K562 (cell line): ENCODE measurements around the gene GPR3. TPM values are rescaled to one million over a fixed set of nuclear protein-coding genes. Genes with fewer than 3 reads are reported as not detected.

Source experiments
- ATAC-seq: fragments of 200-7000 bp; cut with Tn5 transposase; 3 replicates; pipeline ENCODE4 v1.9.1; 2020; ENCODE audit warnings: moderate library complexity
- BruUV-seq: library from RNA; stranded (reverse); fragments of 400-500 nt; replicated peaks from 2 replicates; lab custom pipeline; 2021; lab: Mats Ljungman, UMichigan
- CTCF ChIA-PET: fragments of 300-600 bp; formaldehyde crosslinking; extraction: SDS; loops from one replicate; lab custom pipeline; 2021; ENCODE audit warnings: low intra/inter-chr PET ratio; lab: Yijun Ruan, JAX
- POLR2A ChIA-PET: fragments of 300-600, 350-650 bp; sonication (Branson Sonifier 250); formaldehyde crosslinking; extraction: SDS; loops from one replicate; lab custom pipeline; 2021; ENCODE audit warnings: antibody characterized with exemption, inconsistent platforms; lab: Yijun Ruan, JAX
- DNase-seq, 4 experiments: peaks; one replicate each; pipeline versions ENCODE4 v3.0.0 to v3.0.0-alpha.2; 2011 to 2018; ENCODE audit warnings: low spot score in 3 of 4, mixed read lengths in 3 of 4; ENCODE audit errors: extremely low read depth in 1 of 4
- FAIRE-seq: peaks from 2 replicates; lab custom pipeline; 2011; peaks lifted over from hg19 to GRCh38; lab: Jason Lieb, UNC
- H2AFZ ChIP-seq: 2 replicates; pipeline ENCODE4 v1.6.0; 2011; ENCODE audit warnings: low read depth, low read length, control low read depth, inconsistent platforms
- H3K27ac ChIP-seq: fragments of 200-600 bp; 3 replicates; pipeline ENCODE4 v1.8.0; 2011; ENCODE audit warnings: low read depth, mild to moderate bottlenecking, control low read depth, inconsistent platforms, low read length, moderate library complexity, mixed read lengths; ENCODE audit errors: extremely low read depth
- H3K27me3 ChIP-seq, 2 experiments: fragments of 300-600 bp in 1 of 2; 2 replicates in 1 of 2; 3 replicates in 1 of 2; pipeline versions ENCODE4 v1.6.0 to v1.8.0; 2011; ENCODE audit warnings: inconsistent platforms in 2 of 2, low read length in 2 of 2, mild to moderate bottlenecking in 1 of 2, mixed read lengths in 1 of 2, moderate library complexity in 1 of 2; ENCODE audit not compliant: control insufficient read depth in 2 of 2, insufficient read depth in 2 of 2
- H3K36me3 ChIP-seq: fragments of 300-600 bp; 3 replicates; pipeline ENCODE4 v1.8.0; 2011; ENCODE audit warnings: mild to moderate bottlenecking, low read length, inconsistent platforms; ENCODE audit not compliant: control insufficient read depth, insufficient read depth
- H3K4me1 ChIP-seq, 2 experiments: fragments of 200-600 bp in 1 of 2; replicated peaks in 1 of 2; 2 replicates in 1 of 2; 3 replicates in 1 of 2; pipeline versions ENCODE4 v1.5.1 to v1.8.0; 2011; ENCODE audit warnings: inconsistent platforms in 2 of 2, low read length in 2 of 2, mild to moderate bottlenecking in 1 of 2, mixed read lengths in 1 of 2, moderate library complexity in 1 of 2; ENCODE audit not compliant: control insufficient read depth in 2 of 2, insufficient read depth in 2 of 2
- H3K4me2 ChIP-seq: 2 replicates; pipeline ENCODE4 v1.6.1; 2011; ENCODE audit warnings: low read length, control low read depth, inconsistent platforms, mixed read lengths; ENCODE audit not compliant: insufficient read depth
- H3K4me3 ChIP-seq: fragments of 200-600 bp; sonication (generic), shearing (Covaris generic); 2 replicates; pipeline ENCODE4 v1.5.1; 2016; ENCODE audit warnings: control low read depth, inconsistent platforms
- H3K79me2 ChIP-seq: fragments of 200-600 bp; 3 replicates; pipeline ENCODE4 v1.8.0; 2011; ENCODE audit warnings: low read length, inconsistent platforms; ENCODE audit not compliant: control insufficient read depth, insufficient read depth
- H3K9ac ChIP-seq, 2 experiments: 2 replicates each; pipeline versions ENCODE4 v1.6.0 to v1.6.1; 2011; ENCODE audit warnings: low read depth in 2 of 2, low read length in 2 of 2, control low read depth in 1 of 2, inconsistent platforms in 1 of 2, mild to moderate bottlenecking in 1 of 2, mixed read lengths in 1 of 2; ENCODE audit not compliant: insufficient read depth in 1 of 2
- H3K9me1 ChIP-seq: one replicate; pipeline ENCODE4 v1.6.0; 2011; ENCODE audit warnings: inconsistent platforms, mild to moderate bottlenecking, low read length, moderate library complexity; ENCODE audit not compliant: control insufficient read depth, insufficient read depth
- H3K9me3 ChIP-seq: replicated peaks from 2 replicates; pipeline ENCODE4 v1.5.1; 2011; ENCODE audit warnings: low read depth, low read length, inconsistent platforms; ENCODE audit not compliant: control insufficient read depth, insufficient read depth
- H4K20me1 ChIP-seq: replicated peaks from 2 replicates; pipeline ENCODE4 v1.6.1; 2011; ENCODE audit warnings: low read length, inconsistent platforms, mixed read lengths; ENCODE audit not compliant: control insufficient read depth, insufficient read depth
- ATF3 ChIP-seq, 2 experiments: fragments of 450-650 bp in 1 of 2; sonication (generic) in 1 of 2; formaldehyde crosslinking in 1 of 2; IDR thresholded peaks in 1 of 2; conservative IDR thresholded peaks in 1 of 2; 2 replicates each; pipeline versions ENCODE4 v1.6.1 to v1.8.1; 2016 to 2023; ENCODE audit warnings: mild to moderate bottlenecking in 2 of 2, moderate library complexity in 2 of 2, inconsistent platforms in 1 of 2, missing genetic modification reagents in 1 of 2
- HMG20A ChIP-seq: fragments of 450-650 bp; formaldehyde crosslinking; conservative IDR thresholded peaks from 2 replicates; pipeline ENCODE4 v1.4.0; 2020; ENCODE audit warnings: mild to moderate bottlenecking, mixed read lengths
- HNRNPL ChIP-seq: fragments of 200-400 bp; formaldehyde crosslinking; IDR thresholded peaks from 2 replicates; pipeline ENCODE4 v1.6.1; 2017; ENCODE audit warnings: low read depth, mild to moderate bottlenecking, low read length
- KAT2B ChIP-seq: IDR thresholded peaks from one replicate; pipeline ENCODE4 v1.6.1; 2012; ENCODE audit warnings: low read depth, mild to moderate bottlenecking, control low read depth, inconsistent platforms, low read length, moderate library complexity
- MAX ChIP-seq: sonication (generic); formaldehyde crosslinking; IDR thresholded peaks from 2 replicates; pipeline ENCODE4 v1.9.0; 2022; ENCODE audit warnings: mild to moderate bottlenecking, missing genetic modification reagents
- MCM5 ChIP-seq: fragments of 450-650 bp; IDR thresholded peaks from 2 replicates; pipeline ENCODE4 v1.6.1; 2016; ENCODE audit warnings: low read depth
- MIER1 ChIP-seq: fragments of 450-650 bp; IDR thresholded peaks from 2 replicates; pipeline ENCODE4 v1.6.1; 2016; ENCODE audit warnings: antibody characterized with exemption, mild to moderate bottlenecking, low read depth
- PHB ChIP-seq: fragments of 250-450 bp; sonication (Bioruptor Pico); IDR thresholded peaks from 2 replicates; pipeline ENCODE4 v1.5.0; 2021
- POLR2G ChIP-seq: fragments of 200-400 bp; formaldehyde crosslinking; IDR thresholded peaks from 2 replicates; pipeline ENCODE4 v1.6.1; 2017; ENCODE audit warnings: low read depth, mild to moderate bottlenecking, antibody characterized with exemption, low read length, moderate library complexity
- RBFOX2 ChIP-seq: fragments of 200-400 bp; formaldehyde crosslinking; IDR thresholded peaks from 2 replicates; pipeline ENCODE4 v1.6.1; 2017; ENCODE audit warnings: low read depth, mild to moderate bottlenecking, low read length, moderate library complexity
- TRIM28 ChIP-seq: fragments of 450-650 bp; IDR thresholded peaks from 2 replicates; pipeline ENCODE4 v1.6.1; 2017
- ZNF24 ChIP-seq: fragments of 450-650 bp; IDR thresholded peaks from 2 replicates; pipeline ENCODE4 v1.6.1; 2016
- ZNF609 ChIP-seq: sonication (generic); formaldehyde crosslinking; IDR thresholded peaks from 2 replicates; pipeline ENCODE4 v1.8.1; 2023; ENCODE audit warnings: missing genetic modification reagents, mild to moderate bottlenecking, borderline replicate concordance
- WGBS: fragments of 100-300 bp; shearing (Covaris generic); methylation state at CpG from one replicate; pipeline ENCODE4 v1.1.6; 2016; ENCODE audit warnings: low coverage, mixed read lengths; ENCODE audit not compliant: insufficient coverage; ENCODE audit errors: missing lambda C conversion rate; 5-methylcytosine and 5-hydroxymethylcytosine counted together
- in situ Hi-C: fragments of 300-500 bp; cut with MboI; formaldehyde crosslinking; loops from 4 replicates; pipeline ENCODE4 v1.15.0; 2018; ENCODE audit warnings: inconsistent platforms, mixed read lengths
- intact Hi-C: fragments of 100-400 bp; cut with micrococcal nuclease; formaldehyde crosslinking; loops from 2 replicates; pipeline ENCODE4 v1.14.2; 2022
- polyA plus RNA-seq, 8 experiments: library from polyadenylated mRNA; depleted of rRNA in 4 of 8; stranded (reverse) in 5 of 8; unstranded in 3 of 8; fragments of >200 nt; fragmentation: Nextera tagmentation in 2 of 8; fragmentation: Illumina TruSeq in 1 of 8; extraction: Ambion mirVana in 2 of 8; extraction: Trizol in 1 of 8; gene quantifications; 2 replicates each; pipeline versions ENCODE4 v1.2.1 to v1.2.3, GENCODE V29; 2011 to 2014; ENCODE audit warnings: inconsistent platforms in 1 of 8, missing spikeins in 1 of 8
- total RNA-seq, 7 experiments: library from RNA; depleted of rRNA in 6 of 7; stranded (reverse); fragments of >200 nt in 6 of 7; fragmentation: Illumina TruSeq in 2 of 7; extraction: Trizol in 2 of 7; gene quantifications; 2 replicates each; pipeline versions ENCODE4 v1.2.1 to v1.2.3, GENCODE V29; 2011 to 2021; ENCODE audit warnings: low replicate concordance in 1 of 7

The GPR3 gene
- total and polyA plus RNA-seq, 9 of the 15 experiments (the other 6 are each of a cell fraction or from before 2014, with no cell fraction given): 0.24 to 11.5 (median 3.7) TPM

- TF ChIP-seq HMG20A (CRISPR knock-in tag): no peak
These were observed 32.0 kb upstream of the GPR3 start (continued) for GRCh38 chr1:27360159-27361043.

GRCh38 chr1:27361044-27361402 is 31.4 kb upstream of the GPR3 start:
- ChIA-PET CTCF (no interaction called here), POLR2A (interaction anchor here (0.6 to 1.0 kb wide), 3 partner anchors 9 to 75 kb away, joined by 3 read pairs; no protein-coding TSS in a partner anchor)
- FAIRE-seq (no peak), ATAC-seq (no peak), DNase-seq (no peak)
- Histone ChIP-seq H3K9me1 (no peaks in the 10 kb centered on the region), H3K27me3 (no peaks in the 10 kb centered on the region), H3K79me2 (no peaks in the 10 kb centered on the region), H3K9ac (peak overlapping the region in 1 of 2 experiments; percentile 1; a peak in 2 of 4 replicates), H3K4me3 (no peak overlapping the region), H3K4me2 (no peak overlapping the region), H3K9me3 (no peaks in the 10 kb centered on the region), H3K4me1 (peaks cover 18 to 70% of the 10 kb centered on the region in 2 experiments), H2AFZ (no peak overlapping the region), H3K27ac (no peak overlapping the region), H3K36me3 (peaks cover 6% of the 10 kb centered on the region; the same call in 1 of the 3 replicates), H4K20me1 (peaks cover 10% of the 10 kb centered on the region; the same call in 1 of the 2 replicates)
- TF ChIP-seq KAT2B (no peak), POLR2G (peak; percentile 42), MAX (no peak), TRIM28 (no peak), ZNF24 (no peak), HNRNPL (0 out of 2 replicates have a peak, but pooled peaks have one; percentile 4), ATF3 (IDR thresholded peaks at IDR 0.05) (no peak), ATF3 (CRISPR knock-in tag; conservative IDR thresholded peaks at IDR 0.05) (no peak), RBFOX2 (peak; percentile 24; the same call in 1 of the 2 replicates), MIER1 (no peak), MCM5 (no peak), ZNF609 (CRISPR knock-in tag) (no peak), PHB (no peak)
- BruUV-seq: no TSS peak
- in situ Hi-C loops: no loop called here
- intact Hi-C loops: loop anchor here (10.0 kb wide), 1 partner anchor 166 kb away; no protein-coding TSS in a partner anchor
- 85% methylated on average over 16 of the region's 21 CpGs for WGBS
